SH-SY5Y (cell line): Measurements from ENCODE around the gene SPEN.

Experiments
- GATA2 ChIP-seq: IDR thresholded peaks from 2 replicates; pipeline ENCODE4 v1.6.1; 2011; ENCODE audit warnings: mild to moderate bottlenecking, low read depth, low read length
- GATA3 ChIP-seq: IDR thresholded peaks from 2 replicates; pipeline ENCODE4 v1.6.1; 2011; ENCODE audit warnings: low read depth, mild to moderate bottlenecking, low read length, moderate library complexity

DNA sequence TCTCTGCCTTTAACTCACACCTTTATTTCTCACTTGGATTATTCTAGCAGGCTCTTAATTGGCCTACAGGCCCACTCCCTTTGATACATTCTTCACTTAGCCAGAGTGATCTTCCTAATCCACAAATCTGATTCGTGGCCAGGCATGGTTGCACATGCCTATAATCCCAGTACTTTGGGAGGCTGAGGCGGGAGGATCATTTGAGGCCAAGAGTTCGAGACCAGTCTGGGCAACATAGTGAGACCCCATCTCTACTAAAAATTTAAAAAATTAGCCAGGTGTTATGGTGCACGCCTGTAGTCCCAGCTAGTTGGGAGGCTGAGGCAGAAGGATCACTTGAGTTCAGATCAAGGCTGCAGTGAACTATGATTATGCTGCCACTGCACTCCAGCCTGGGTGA is 126.3 kb downstream of the SPEN start:
- no peak for TF ChIP-seq GATA3
- no peak for TF ChIP-seq GATA2
